Endodermal cell (in vitro differentiated cells): Measurements from ENCODE around the gene RNF223. TPM values are rescaled to one million over a fixed set of nuclear protein-coding genes. Genes with fewer than 3 reads are reported as not detected.

ENCODE experiments used
- DNase-seq: peaks from one replicate; pipeline ENCODE4 v3.0.0-alpha.2; 2017
- H3K27ac ChIP-seq: 2 replicates; pipeline ENCODE4 v1.5.1; 2013; ENCODE audit warnings: mild to moderate bottlenecking, low read depth, low read length, moderate library complexity
- H3K27me3 ChIP-seq: 2 replicates; pipeline ENCODE4 v1.6.1; 2013; ENCODE audit warnings: mild to moderate bottlenecking, low read length, moderate library complexity; ENCODE audit not compliant: insufficient read depth, control insufficient read depth, poor library complexity, severe bottlenecking
- H3K36me3 ChIP-seq: 2 replicates; pipeline ENCODE4 v1.7.0; 2013; ENCODE audit warnings: mild to moderate bottlenecking, low read length, moderate library complexity; ENCODE audit not compliant: control insufficient read depth, insufficient read depth
- H3K4me1 ChIP-seq: one replicate; pipeline ENCODE4 v1.7.0; 2013; ENCODE audit warnings: low read length; ENCODE audit not compliant: control insufficient read depth, insufficient read depth
- H3K4me3 ChIP-seq: 2 replicates; pipeline ENCODE4 v1.5.1; 2013; ENCODE audit warnings: mild to moderate bottlenecking, low read length, moderate library complexity
- H3K9ac ChIP-seq: 2 replicates; pipeline ENCODE4 v1.6.1; 2013; ENCODE audit warnings: mild to moderate bottlenecking, low read length, moderate library complexity; ENCODE audit not compliant: poor library complexity, severe bottlenecking; ENCODE audit errors: extremely low read depth
- H3K9me3 ChIP-seq: 2 replicates; pipeline ENCODE4 v1.6.1; 2013; ENCODE audit warnings: mild to moderate bottlenecking, low read length, moderate library complexity; ENCODE audit not compliant: control insufficient read depth
- H3K27ac Mint-ChIP-seq: 2 replicates; pipeline ENCODE4 v1.8.0; 2020; ENCODE audit warnings: mixed read lengths
- H3K27me3 Mint-ChIP-seq: 2 replicates; pipeline ENCODE4 v1.8.0; 2021; ENCODE audit warnings: mild to moderate bottlenecking, mixed read lengths; ENCODE audit not compliant: insufficient read depth
- H3K36me3 Mint-ChIP-seq: 2 replicates; pipeline ENCODE4 v1.8.0; 2020; ENCODE audit warnings: low read depth, mixed read lengths
- H3K4me1 Mint-ChIP-seq: 2 replicates; pipeline ENCODE4 v1.8.0; 2020; ENCODE audit warnings: mixed read lengths
- H3K4me3 Mint-ChIP-seq: 2 replicates; pipeline ENCODE4 v1.8.0; 2020; ENCODE audit warnings: mild to moderate bottlenecking, moderate library complexity, mixed read lengths
- H3K9me3 Mint-ChIP-seq: 2 replicates; pipeline ENCODE4 v1.8.0; 2020; ENCODE audit warnings: mild to moderate bottlenecking, mixed read lengths
- WGBS, 2 experiments: methylation state at CpG; one replicate each; pipeline versions ENCODE4 v1.1.5 to v1.1.7; 2013; ENCODE audit warnings: missing lambda C conversion rate in 2 of 2, mixed read lengths in 1 of 2; ENCODE audit not compliant: insufficient coverage in 1 of 2, insufficient read length in 1 of 2; 5-methylcytosine and 5-hydroxymethylcytosine counted together
- total RNA-seq, 2 donors: library from RNA; stranded (reverse); fragmentation: NEBNext Ultra II Directional in 1 of 2; extraction: Animal tissue kit (Norgen Biotek cat#: 25700) in 1 of 2; gene quantifications; 2 replicates in 1 of 2; 3 replicates in 1 of 2; pipeline ENCODE4 v1.2.1, GENCODE V29; 2021
- TF ChIP-seq, protein P1 (sequence below): fragments of 200-600 bp; sonication (generic); conservative IDR thresholded peaks from 2 replicates; pipeline ENCODE4 v1.5.0; 2021; ENCODE audit warnings: antibody characterized with exemption, mild to moderate bottlenecking

Gene RNF223
- total RNA-seq, 2 donors from 2014 or later = not detected

DNA sequence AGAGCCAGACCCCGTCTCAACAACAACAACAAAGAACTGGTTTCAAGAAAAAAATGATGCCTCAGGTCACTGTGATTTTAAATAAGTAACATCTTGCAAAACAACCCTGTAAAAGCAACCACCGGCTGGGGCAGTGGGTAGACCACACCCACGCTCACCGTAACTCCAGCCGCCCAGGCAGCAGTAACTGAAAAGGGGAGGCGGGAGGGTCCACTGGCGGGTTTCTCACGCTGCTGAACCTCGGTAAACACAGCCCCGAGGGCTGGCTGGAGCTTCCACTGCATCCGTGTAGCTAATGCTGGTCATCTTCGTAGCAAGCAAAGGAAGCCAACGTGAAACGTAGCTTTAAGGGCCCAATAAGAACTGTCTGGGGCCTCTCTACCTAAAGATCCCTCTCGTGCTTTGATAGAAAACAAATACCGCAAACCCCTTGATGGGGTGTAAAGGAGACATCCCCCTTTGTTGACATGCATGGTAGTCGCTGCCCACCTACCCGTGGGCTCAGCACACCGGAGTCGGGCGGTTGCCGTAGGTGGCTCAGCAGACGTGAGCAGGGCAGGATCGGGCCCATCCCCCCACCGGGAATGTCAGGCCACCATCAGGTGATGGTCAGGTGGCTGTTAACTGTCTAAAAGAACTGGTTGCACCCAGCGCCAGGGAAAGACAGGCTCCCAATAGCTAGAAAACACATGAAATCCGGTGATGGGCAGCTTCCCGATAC lies 37.6 kb upstream of the RNF223 start:
- peak; percentile 40 for DNase-seq
- peaks cover 4% of the 10 kb centered on the region for H3K4me1 Mint-ChIP-seq
- no peak overlapping the region for H3K4me3 ChIP-seq
- TF ChIP-seq, protein P1, sequence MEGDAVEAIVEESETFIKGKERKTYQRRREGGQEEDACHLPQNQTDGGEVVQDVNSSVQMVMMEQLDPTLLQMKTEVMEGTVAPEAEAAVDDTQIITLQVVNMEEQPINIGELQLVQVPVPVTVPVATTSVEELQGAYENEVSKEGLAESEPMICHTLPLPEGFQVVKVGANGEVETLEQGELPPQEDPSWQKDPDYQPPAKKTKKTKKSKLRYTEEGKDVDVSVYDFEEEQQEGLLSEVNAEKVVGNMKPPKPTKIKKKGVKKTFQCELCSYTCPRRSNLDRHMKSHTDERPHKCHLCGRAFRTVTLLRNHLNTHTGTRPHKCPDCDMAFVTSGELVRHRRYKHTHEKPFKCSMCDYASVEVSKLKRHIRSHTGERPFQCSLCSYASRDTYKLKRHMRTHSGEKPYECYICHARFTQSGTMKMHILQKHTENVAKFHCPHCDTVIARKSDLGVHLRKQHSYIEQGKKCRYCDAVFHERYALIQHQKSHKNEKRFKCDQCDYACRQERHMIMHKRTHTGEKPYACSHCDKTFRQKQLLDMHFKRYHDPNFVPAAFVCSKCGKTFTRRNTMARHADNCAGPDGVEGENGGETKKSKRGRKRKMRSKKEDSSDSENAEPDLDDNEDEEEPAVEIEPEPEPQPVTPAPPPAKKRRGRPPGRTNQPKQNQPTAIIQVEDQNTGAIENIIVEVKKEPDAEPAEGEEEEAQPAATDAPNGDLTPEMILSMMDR = no peak
- no peaks in the 10 kb centered on the region for H3K4me1 ChIP-seq
- H3K27ac Mint-ChIP-seq = no peak overlapping the region
- peaks cover 11% of the 10 kb centered on the region for H3K36me3 ChIP-seq
- no peak overlapping the region for H3K4me3 Mint-ChIP-seq
- H3K9ac ChIP-seq = no peak overlapping the region
- no peak overlapping the region for H3K27ac ChIP-seq
- peaks cover 38% of the 10 kb centered on the region for H3K9me3 Mint-ChIP-seq
- H3K9me3 ChIP-seq = peaks cover 13% of the 10 kb centered on the region
- peaks cover 6% of the 10 kb centered on the region for H3K27me3 Mint-ChIP-seq
- peaks cover 54% of the 10 kb centered on the region for H3K36me3 Mint-ChIP-seq
- WGBS, 2 experiments = 95 to 96% methylated on average over 23 to 28 of the region's 28 CpGs
- no peaks in the 10 kb centered on the region for H3K27me3 ChIP-seq

DNA sequence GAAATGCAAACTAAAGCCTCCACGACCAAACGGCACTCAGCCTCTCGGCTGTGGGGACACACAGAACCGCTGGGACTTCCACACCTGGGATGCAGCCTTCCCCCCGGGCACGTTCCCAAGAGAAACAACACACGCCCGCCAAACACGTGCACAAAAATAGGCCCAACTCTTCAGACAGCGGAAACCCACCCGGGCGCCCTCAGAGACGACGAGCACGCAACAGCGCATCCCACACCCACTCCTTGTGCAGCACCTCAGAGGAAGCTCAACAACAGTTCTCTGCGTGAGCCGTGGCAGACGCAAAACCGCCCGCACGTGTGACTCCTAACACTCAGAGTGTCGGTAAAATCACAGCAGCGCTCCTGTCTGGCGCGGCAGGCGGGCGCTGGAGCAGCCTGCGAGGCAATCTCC lies 36.5 kb upstream of the RNF223 start:
- no peak overlapping the region for H3K4me3 Mint-ChIP-seq
- H3K4me3 ChIP-seq = no peak overlapping the region
- peaks cover 62% of the 10 kb centered on the region for H3K36me3 Mint-ChIP-seq
- TF ChIP-seq, protein P1 = no peak
- peaks cover 4% of the 10 kb centered on the region for H3K4me1 Mint-ChIP-seq
- no peak for DNase-seq
- H3K36me3 ChIP-seq = peaks cover 11% of the 10 kb centered on the region
- 96 to 97% methylated on average over 22 to 29 of the region's 29 CpGs for WGBS, 2 experiments
- no peaks in the 10 kb centered on the region for H3K4me1 ChIP-seq
- H3K27me3 Mint-ChIP-seq = peaks cover 6% of the 10 kb centered on the region
- H3K9me3 ChIP-seq = peaks cover 21% of the 10 kb centered on the region
- no peak overlapping the region for H3K27ac ChIP-seq
- H3K9me3 Mint-ChIP-seq = peaks cover 46% of the 10 kb centered on the region
- H3K27me3 ChIP-seq = no peaks in the 10 kb centered on the region
- no peak overlapping the region for H3K27ac Mint-ChIP-seq
- H3K9ac ChIP-seq = no peak overlapping the region

DNA sequence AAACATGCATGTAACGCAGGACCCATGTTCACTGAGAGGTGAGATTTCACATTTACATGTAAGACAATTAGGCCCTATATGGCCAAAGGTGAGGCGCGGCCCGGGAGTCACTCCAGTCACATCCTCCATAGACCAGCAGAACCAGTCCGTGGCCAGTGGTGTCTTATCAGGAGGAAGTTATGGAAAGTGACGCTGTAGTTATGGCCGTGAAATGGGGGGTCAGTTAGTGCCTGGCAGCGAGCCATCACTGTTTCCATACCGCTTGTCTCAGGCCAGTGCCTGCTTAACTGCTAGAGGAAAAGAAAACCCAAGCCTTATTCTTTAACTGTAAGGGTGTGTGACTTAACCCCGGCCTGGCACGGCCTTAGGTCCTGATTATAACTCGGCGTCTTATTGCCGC lies 35.6 kb upstream of the RNF223 start:
- Mint-ChIP-seq H3K4me1 (peaks cover under 1% of the 10 kb centered on the region), H3K9me3 (peaks cover 50% of the 10 kb centered on the region), H3K4me3 (no peak overlapping the region), H3K36me3 (peaks cover 68% of the 10 kb centered on the region), H3K27me3 (peaks cover 6% of the 10 kb centered on the region), H3K27ac (no peak overlapping the region)
- no peak overlapping the region for H3K9ac ChIP-seq
- DNase-seq = no peak
- TF ChIP-seq, protein P1 = no peak
- H3K4me3 ChIP-seq = no peak overlapping the region
- 96 to 100% methylated on average over 11 to 14 of the region's 14 CpGs for WGBS, 2 experiments
- peaks cover 21% of the 10 kb centered on the region for H3K9me3 ChIP-seq
- peaks cover 11% of the 10 kb centered on the region for H3K36me3 ChIP-seq
- H3K4me1 ChIP-seq = no peaks in the 10 kb centered on the region
- no peaks in the 10 kb centered on the region for H3K27me3 ChIP-seq
- no peak overlapping the region for H3K27ac ChIP-seq
